ENCODE results near the gene TMC6. TPM values are rescaled to one million over a fixed set of nuclear protein-coding genes. Genes with fewer than 3 reads are reported as not detected.

TMC6 gene
- total RNA-seq, 1 donor from 2014 or later, result 19.6 TPM

GRCh38 chr17:78109489-78109761, 19.1 kb downstream of the TMC6 start:
- Mint-ChIP-seq H3K4me3 (ENCODE audit: unreplicated experiment) (no peak overlapping the region), H3K4me1 (ENCODE audit: low read depth) (peaks cover 16% of the 10 kb centered on the region), H3K27me3 (ENCODE audit: low read depth) (no peaks in the 10 kb centered on the region), H3K9me3 (ENCODE audit: low read depth) (no peaks in the 10 kb centered on the region), H3K36me3 (ENCODE audit: low read depth) (peaks cover 2% of the 10 kb centered on the region), H3K27ac (ENCODE audit: unreplicated experiment) (no peak overlapping the region)
- TF ChIP-seq CTCF (IDR thresholded peaks at IDR 0.05), result no peak
- no peak for DNase-seq (ENCODE audit: low spot score)

- TF ChIP-seq CTCF (IDR thresholded peaks at IDR 0.05), result no peak
- DNase-seq (ENCODE audit: low spot score), result no peak
- Mint-ChIP-seq H3K27ac (ENCODE audit: unreplicated experiment) (no peak overlapping the region), H3K36me3 (ENCODE audit: low read depth) (peaks cover 5% of the 10 kb centered on the region), H3K4me1 (ENCODE audit: low read depth) (peaks cover 16% of the 10 kb centered on the region), H3K9me3 (ENCODE audit: low read depth) (no peaks in the 10 kb centered on the region), H3K4me3 (ENCODE audit: unreplicated experiment) (no peak overlapping the region), H3K27me3 (ENCODE audit: low read depth) (no peaks in the 10 kb centered on the region)
Observed at GRCh38 chr17:78108726-78109488, 19.6 kb downstream of the TMC6 start.

GRCh38 chr17:78107976-78108725, 20.4 kb downstream of the TMC6 start:
- H3K36me3 Mint-ChIP-seq (ENCODE audit: low read depth), result peaks cover 8% of the 10 kb centered on the region
- no peaks in the 10 kb centered on the region for H3K27me3 Mint-ChIP-seq (ENCODE audit: low read depth)
- peaks cover 16% of the 10 kb centered on the region for H3K4me1 Mint-ChIP-seq (ENCODE audit: low read depth)
- no peak overlapping the region for H3K4me3 Mint-ChIP-seq (ENCODE audit: unreplicated experiment)
- no peaks in the 10 kb centered on the region for H3K9me3 Mint-ChIP-seq (ENCODE audit: low read depth)
- no peak for DNase-seq (ENCODE audit: low spot score)
- TF ChIP-seq CTCF (IDR thresholded peaks at IDR 0.05), result no peak
- no peak overlapping the region for H3K27ac Mint-ChIP-seq (ENCODE audit: unreplicated experiment)

- Mint-ChIP-seq H3K4me3 (ENCODE audit: unreplicated experiment) (no peak overlapping the region), H3K27ac (ENCODE audit: unreplicated experiment) (no peak overlapping the region), H3K36me3 (ENCODE audit: low read depth) (peaks cover 8% of the 10 kb centered on the region), H3K27me3 (ENCODE audit: low read depth) (no peaks in the 10 kb centered on the region), H3K4me1 (ENCODE audit: low read depth) (peaks cover 15% of the 10 kb centered on the region), H3K9me3 (ENCODE audit: low read depth) (no peaks in the 10 kb centered on the region)
- DNase-seq (ENCODE audit: low spot score), result no peak
- TF ChIP-seq CTCF (IDR thresholded peaks at IDR 0.05), result no peak
Observed at GRCh38 chr17:78107457-78107856, 21.1 kb downstream of the TMC6 start.

- TF ChIP-seq CTCF (IDR thresholded peaks at IDR 0.05), result no peak
- Mint-ChIP-seq H3K27me3 (ENCODE audit: low read depth) (no peaks in the 10 kb centered on the region), H3K4me3 (ENCODE audit: unreplicated experiment) (no peak overlapping the region), H3K36me3 (ENCODE audit: low read depth) (peaks cover 16% of the 10 kb centered on the region), H3K27ac (ENCODE audit: unreplicated experiment) (no peak overlapping the region), H3K4me1 (ENCODE audit: low read depth) (peaks cover 14% of the 10 kb centered on the region), H3K9me3 (ENCODE audit: low read depth) (peaks cover 6% of the 10 kb centered on the region)
- no peak for DNase-seq (ENCODE audit: low spot score)
Observed at GRCh38 chr17:78106211-78106610, 22.3 kb downstream of the TMC6 start.
